ENCODE results near the gene GLRX2.

- TF ChIP-seq CTCF (IDR thresholded peaks at IDR 0.05 in 2 of 3, conservative IDR thresholded peaks at IDR 0.05 in 1 of 3; ENCODE audit: borderline replicate concordance in 1 of 3, insufficient read depth in 1 of 3, low read depth in 2 of 3, low read length in 2 of 3) (no peak), CEBPB (IDR thresholded peaks at IDR 0.05; ENCODE audit: low read depth) (no peak), ZFX (IDR thresholded peaks at IDR 0.05) (no peak), POLR2A (IDR thresholded peaks at IDR 0.05; ENCODE audit: borderline replicate concordance, extremely low read depth, insufficient read depth, insufficient read length) (no peak), EZH2 (IDR thresholded peaks at IDR 0.05) (no peak), REST (IDR thresholded peaks at IDR 0.05; ENCODE audit: low read depth) (no peak), POLR2AphosphoS5 (IDR thresholded peaks at IDR 0.05; ENCODE audit: low read depth, low read length) (no peak), ZNF274 (IDR thresholded peaks at IDR 0.05; ENCODE audit: low read depth, low read length) (no peak), ZBTB33 (IDR thresholded peaks at IDR 0.05; ENCODE audit: extremely low read depth, insufficient replicate concordance, low read length) (no peak)
These were observed 27.2 kb downstream of the GLRX2 start for GRCh38 chr1:193077991-193078390.

Measured in HCT116 (cell line).